ENCODE results near the gene CCDC102B. TPM values are rescaled to one million over a fixed set of nuclear protein-coding genes. Genes with fewer than 3 reads are reported as not detected.

The CCDC102B gene
- total RNA-seq, 1 experiment from 2014 or later, result 2.1 TPM

- H3K9me3 Mint-ChIP-seq (ENCODE audit: low read depth, unreplicated experiment), result no peaks in the 10 kb centered on the region
- intact Hi-C loops (cut with micrococcal nuclease; ENCODE audit: unreplicated experiment), result loop anchor here (5.0 to 10.0 kb wide), 2 partner anchors 1612 to 1626 kb away; no protein-coding TSS in a partner anchor
- no peak for TF ChIP-seq CTCF (IDR thresholded peaks at IDR 0.05; ENCODE audit: unreplicated experiment)
- H3K4me1 Mint-ChIP-seq (ENCODE audit: low read depth, unreplicated experiment), result peaks cover 12% of the 10 kb centered on the region
- DNase-seq, result no peak
- no peaks in the 10 kb centered on the region for H3K27me3 Mint-ChIP-seq (ENCODE audit: unreplicated experiment)
- no peak overlapping the region for H3K4me3 Mint-ChIP-seq (ENCODE audit: low read depth, unreplicated experiment)
- BruUV-seq (replicated peaks), result no TSS peak
- H3K36me3 Mint-ChIP-seq (ENCODE audit: insufficient read depth, unreplicated experiment), result no peaks in the 10 kb centered on the region
- CTCF ChIA-PET, result no interaction called here
- H3K27ac Mint-ChIP-seq (ENCODE audit: unreplicated experiment), result no peak overlapping the region
Measured at GRCh38 chr18:68842951-68843350, 45.1 kb downstream of the CCDC102B start.

GRCh38 chr18:68843473-68844089, 45.7 kb downstream of the CCDC102B start:
- Mint-ChIP-seq H3K27me3 (ENCODE audit: unreplicated experiment) (no peaks in the 10 kb centered on the region), H3K27ac (ENCODE audit: unreplicated experiment) (no peak overlapping the region), H3K4me1 (ENCODE audit: low read depth, unreplicated experiment) (peaks cover 12% of the 10 kb centered on the region), H3K9me3 (ENCODE audit: low read depth, unreplicated experiment) (no peaks in the 10 kb centered on the region), H3K4me3 (ENCODE audit: low read depth, unreplicated experiment) (no peak overlapping the region), H3K36me3 (ENCODE audit: insufficient read depth, unreplicated experiment) (no peaks in the 10 kb centered on the region)
- DNase-seq, result no peak
- intact Hi-C loops (cut with micrococcal nuclease; ENCODE audit: unreplicated experiment), result loop anchor here (5.0 to 10.0 kb wide), 2 partner anchors 1611 to 1626 kb away; no protein-coding TSS in a partner anchor
- TF ChIP-seq CTCF (IDR thresholded peaks at IDR 0.05; ENCODE audit: unreplicated experiment), result peak; percentile 21
- CTCF ChIA-PET, result no interaction called here
- BruUV-seq (replicated peaks), result no TSS peak

GRCh38 chr18:68847219-68847837, 49.4 kb downstream of the CCDC102B start:
- TF ChIP-seq CTCF (IDR thresholded peaks at IDR 0.05; ENCODE audit: unreplicated experiment), result peak; percentile 59
- Mint-ChIP-seq H3K27ac (ENCODE audit: unreplicated experiment) (no peak overlapping the region), H3K4me3 (ENCODE audit: low read depth, unreplicated experiment) (no peak overlapping the region), H3K9me3 (ENCODE audit: low read depth, unreplicated experiment) (no peaks in the 10 kb centered on the region), H3K4me1 (ENCODE audit: low read depth, unreplicated experiment) (no peaks in the 10 kb centered on the region), H3K36me3 (ENCODE audit: insufficient read depth, unreplicated experiment) (no peaks in the 10 kb centered on the region), H3K27me3 (ENCODE audit: unreplicated experiment) (no peaks in the 10 kb centered on the region)
- intact Hi-C loops (cut with micrococcal nuclease; ENCODE audit: unreplicated experiment), result loop anchor here (1.0 to 10.0 kb wide), 3 partner anchors 637 to 1607 kb away; no protein-coding TSS in a partner anchor
- no TSS peak for BruUV-seq (replicated peaks)
- no peak for DNase-seq
- CTCF ChIA-PET, result interaction anchor here (0.8 kb wide), 1 partner anchor 1349 kb away, joined by 3 read pairs; no protein-coding TSS in a partner anchor

GRCh38 chr18:68848242-68848641, 50.4 kb downstream of the CCDC102B start:
- no peak for TF ChIP-seq CTCF (IDR thresholded peaks at IDR 0.05; ENCODE audit: unreplicated experiment)
- CTCF ChIA-PET, result no interaction called here
- H3K4me3 Mint-ChIP-seq (ENCODE audit: low read depth, unreplicated experiment), result no peak overlapping the region
- H3K4me1 Mint-ChIP-seq (ENCODE audit: low read depth, unreplicated experiment), result no peaks in the 10 kb centered on the region
- intact Hi-C loops (cut with micrococcal nuclease; ENCODE audit: unreplicated experiment), result loop anchor here (10.0 kb wide), 1 partner anchor 1607 kb away; no protein-coding TSS in a partner anchor
- H3K36me3 Mint-ChIP-seq (ENCODE audit: insufficient read depth, unreplicated experiment), result no peaks in the 10 kb centered on the region
- no peaks in the 10 kb centered on the region for H3K9me3 Mint-ChIP-seq (ENCODE audit: low read depth, unreplicated experiment)
- no peaks in the 10 kb centered on the region for H3K27me3 Mint-ChIP-seq (ENCODE audit: unreplicated experiment)
- H3K27ac Mint-ChIP-seq (ENCODE audit: unreplicated experiment), result no peak overlapping the region
- no peak for DNase-seq
- no TSS peak for BruUV-seq (replicated peaks)

All from Calu3 (cell line).